Measurements from ENCODE around the gene CNOT10. TPM values are rescaled to one million over a fixed set of nuclear protein-coding genes. Genes with fewer than 3 reads are reported as not detected.

The CNOT10 gene
- polyA plus RNA-seq, 1 donor (not counting 4 experiments of a cell fraction or from before 2014, with no cell fraction given), result 24.2 TPM

GRCh38 chr3:32643816-32644215 is 41.2 kb upstream of the CNOT10 start:
- H3K27ac ChIP-seq (ENCODE audit: control insufficient read depth, insufficient read depth, low read length), result no peak overlapping the region
- H3K4me1 ChIP-seq (ENCODE audit: control insufficient read depth, extremely low read depth, insufficient read depth, low read length), result no peaks in the 10 kb centered on the region
- dilution Hi-C loops (cut with MboI; ENCODE audit: extremely low pct_ligation_motif_present, low sequenced_read_pairs), result no loop called here
- TF ChIP-seq EZH2 (IDR thresholded peaks at IDR 0.05; ENCODE audit: low read length), result no peak
- TF ChIP-seq, protein P1, sequence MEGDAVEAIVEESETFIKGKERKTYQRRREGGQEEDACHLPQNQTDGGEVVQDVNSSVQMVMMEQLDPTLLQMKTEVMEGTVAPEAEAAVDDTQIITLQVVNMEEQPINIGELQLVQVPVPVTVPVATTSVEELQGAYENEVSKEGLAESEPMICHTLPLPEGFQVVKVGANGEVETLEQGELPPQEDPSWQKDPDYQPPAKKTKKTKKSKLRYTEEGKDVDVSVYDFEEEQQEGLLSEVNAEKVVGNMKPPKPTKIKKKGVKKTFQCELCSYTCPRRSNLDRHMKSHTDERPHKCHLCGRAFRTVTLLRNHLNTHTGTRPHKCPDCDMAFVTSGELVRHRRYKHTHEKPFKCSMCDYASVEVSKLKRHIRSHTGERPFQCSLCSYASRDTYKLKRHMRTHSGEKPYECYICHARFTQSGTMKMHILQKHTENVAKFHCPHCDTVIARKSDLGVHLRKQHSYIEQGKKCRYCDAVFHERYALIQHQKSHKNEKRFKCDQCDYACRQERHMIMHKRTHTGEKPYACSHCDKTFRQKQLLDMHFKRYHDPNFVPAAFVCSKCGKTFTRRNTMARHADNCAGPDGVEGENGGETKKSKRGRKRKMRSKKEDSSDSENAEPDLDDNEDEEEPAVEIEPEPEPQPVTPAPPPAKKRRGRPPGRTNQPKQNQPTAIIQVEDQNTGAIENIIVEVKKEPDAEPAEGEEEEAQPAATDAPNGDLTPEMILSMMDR (optimal IDR thresholded peaks at IDR 0.05 in 1 of 3, IDR thresholded peaks at IDR 0.05 in 1 of 3, conservative IDR thresholded peaks at IDR 0.05 in 1 of 3; ENCODE audit: extremely low read depth in 1 of 3, insufficient read depth in 2 of 3, low read length in 3 of 3), result no peak
- FAIRE-seq, result no peak
- no peaks in the 10 kb centered on the region for H3K9me3 ChIP-seq (ENCODE audit: control insufficient read depth, low read depth, low read length)
- no peaks in the 10 kb centered on the region for H4K20me1 ChIP-seq (ENCODE audit: control insufficient read depth, extremely low read depth, insufficient read depth, low read length)
- no peaks in the 10 kb centered on the region for H3K36me3 ChIP-seq (ENCODE audit: control insufficient read depth in 2 of 2, extremely low read depth in 1 of 2, insufficient read depth in 2 of 2, low read length in 2 of 2)
- DNase-seq (ENCODE audit: low read depth, low spot score), result no peak
- no peak overlapping the region for H3K9ac ChIP-seq (ENCODE audit: control insufficient read depth, extremely low read depth, insufficient read depth, low read length)
- H3K4me3 ChIP-seq (ENCODE audit: control insufficient read depth in 2 of 3, extremely low read depth in 1 of 3, insufficient read depth in 2 of 3, low read depth in 1 of 3, low read length in 3 of 3), result no peak overlapping the region
- no peaks in the 10 kb centered on the region for H3K79me2 ChIP-seq (ENCODE audit: control insufficient read depth, insufficient read depth, low read length)
- no peaks in the 10 kb centered on the region for H3K9me1 ChIP-seq (ENCODE audit: control insufficient read depth, extremely low read depth, insufficient read depth, low read length)
- no peak overlapping the region for H2AFZ ChIP-seq (ENCODE audit: control insufficient read depth, low read length)
- no peak overlapping the region for H3K4me2 ChIP-seq (ENCODE audit: control insufficient read depth, extremely low read depth, insufficient read depth, low read depth, low read length)
- H3K27me3 ChIP-seq (ENCODE audit: control insufficient read depth, extremely low read depth, insufficient read depth, low read length), result no peaks in the 10 kb centered on the region

DNA sequence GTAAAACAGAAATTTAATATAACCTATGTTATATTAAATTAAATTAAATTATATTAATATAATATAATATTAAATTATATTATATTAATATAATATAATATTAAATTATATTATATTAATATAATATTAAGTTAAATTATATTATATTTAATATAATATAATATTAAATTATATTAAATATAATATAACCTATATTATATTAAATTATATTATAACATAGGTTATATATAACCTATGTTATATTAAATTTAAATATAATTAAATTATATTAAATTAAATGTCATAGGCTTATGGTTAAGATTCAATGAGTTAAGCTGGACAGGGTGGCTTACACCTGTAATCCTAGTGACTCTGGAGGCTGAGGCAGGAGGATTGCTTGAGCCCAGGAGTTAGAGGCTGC is 40.6 kb upstream of the CNOT10 start:
- H3K36me3 ChIP-seq (ENCODE audit: control insufficient read depth in 2 of 2, extremely low read depth in 1 of 2, insufficient read depth in 2 of 2, low read length in 2 of 2), result no peaks in the 10 kb centered on the region
- no peaks in the 10 kb centered on the region for H3K27me3 ChIP-seq (ENCODE audit: control insufficient read depth, extremely low read depth, insufficient read depth, low read length)
- no peaks in the 10 kb centered on the region for H3K4me1 ChIP-seq (ENCODE audit: control insufficient read depth, extremely low read depth, insufficient read depth, low read length)
- no peak for FAIRE-seq
- H4K20me1 ChIP-seq (ENCODE audit: control insufficient read depth, extremely low read depth, insufficient read depth, low read length), result no peaks in the 10 kb centered on the region
- TF ChIP-seq EZH2 (IDR thresholded peaks at IDR 0.05; ENCODE audit: low read length), result no peak
- TF ChIP-seq, protein P1 (optimal IDR thresholded peaks at IDR 0.05 in 1 of 3, IDR thresholded peaks at IDR 0.05 in 1 of 3, conservative IDR thresholded peaks at IDR 0.05 in 1 of 3; ENCODE audit: extremely low read depth in 1 of 3, insufficient read depth in 2 of 3, low read length in 3 of 3), result no peak
- H2AFZ ChIP-seq (ENCODE audit: control insufficient read depth, low read length), result no peak overlapping the region
- DNase-seq (ENCODE audit: low read depth, low spot score), result no peak
- H3K9me3 ChIP-seq (ENCODE audit: control insufficient read depth, low read depth, low read length), result no peaks in the 10 kb centered on the region
- no peak overlapping the region for H3K27ac ChIP-seq (ENCODE audit: control insufficient read depth, insufficient read depth, low read length)
- dilution Hi-C loops (cut with MboI; ENCODE audit: extremely low pct_ligation_motif_present, low sequenced_read_pairs), result no loop called here
- H3K9ac ChIP-seq (ENCODE audit: control insufficient read depth, extremely low read depth, insufficient read depth, low read length), result no peak overlapping the region
- H3K4me3 ChIP-seq (ENCODE audit: control insufficient read depth in 2 of 3, extremely low read depth in 1 of 3, insufficient read depth in 2 of 3, low read depth in 1 of 3, low read length in 3 of 3), result no peak overlapping the region
- H3K4me2 ChIP-seq (ENCODE audit: control insufficient read depth, extremely low read depth, insufficient read depth, low read depth, low read length), result no peak overlapping the region
- no peaks in the 10 kb centered on the region for H3K79me2 ChIP-seq (ENCODE audit: control insufficient read depth, insufficient read depth, low read length)
- H3K9me1 ChIP-seq (ENCODE audit: control insufficient read depth, extremely low read depth, insufficient read depth, low read length), result no peaks in the 10 kb centered on the region

All from keratinocyte (primary cell).